Stimulated activated CD8-positive, alpha-beta memory T cell treated with anti-CD3 and anti-CD28 coated beads, Interleukin-4, amount 100 ng/mL, for 4 hours (primary cell): ENCODE results near the gene CD1B.
"Not testable (repeated sequence)": the region's sequence is repeated elsewhere in the genome, so short reads cannot be mapped to it uniquely, and the experiment has no call there.

Experiments used
- DNase-seq, 2 donors: peaks; one replicate each; pipeline ENCODE4 v3.0.0-alpha.2; 2020; ENCODE audit warnings: low read depth in 2 of 2, low spot score in 1 of 2

Gene CD1B

DNA sequence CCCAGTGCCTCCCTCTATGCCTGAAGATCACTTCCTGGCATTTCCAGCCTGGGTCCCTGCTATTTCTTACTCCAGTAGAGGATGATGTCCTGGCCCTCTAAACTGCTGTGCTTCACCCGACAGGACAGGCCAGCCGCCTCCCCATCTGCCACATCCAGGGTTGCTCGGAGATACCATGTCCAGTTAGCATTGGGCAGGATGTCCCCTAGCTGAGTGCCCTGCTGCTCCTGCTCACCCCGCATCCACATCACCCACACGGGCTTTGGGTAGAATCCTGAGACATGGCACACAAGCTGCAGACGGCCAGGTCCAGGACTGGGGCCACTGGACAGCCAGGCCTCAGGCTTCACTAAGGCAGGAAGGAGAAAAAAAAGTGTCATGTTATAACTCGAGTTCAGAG lies 2.0 kb downstream of the CD1B start:
- no peak for DNase-seq

DNA sequence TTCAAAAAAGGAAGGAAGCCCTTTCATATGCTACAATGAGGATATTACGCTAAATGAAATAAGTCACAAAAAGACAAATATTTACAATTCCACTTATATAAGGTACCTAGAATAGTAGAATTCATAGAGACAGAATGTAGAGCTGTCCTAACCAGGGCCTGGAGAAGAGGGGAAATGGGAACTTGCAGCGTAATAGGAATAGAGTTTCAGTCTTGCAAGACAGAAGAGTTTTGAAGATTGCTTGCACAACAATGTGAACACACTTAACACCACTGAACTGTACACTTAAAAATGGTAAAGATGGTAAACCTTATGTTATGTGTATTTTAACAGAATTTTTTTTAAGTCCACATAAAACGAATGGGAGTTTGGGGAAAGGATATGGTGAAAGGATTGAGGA lies 2.9 kb downstream of the CD1B start:
- DNase-seq, result no peak

DNA sequence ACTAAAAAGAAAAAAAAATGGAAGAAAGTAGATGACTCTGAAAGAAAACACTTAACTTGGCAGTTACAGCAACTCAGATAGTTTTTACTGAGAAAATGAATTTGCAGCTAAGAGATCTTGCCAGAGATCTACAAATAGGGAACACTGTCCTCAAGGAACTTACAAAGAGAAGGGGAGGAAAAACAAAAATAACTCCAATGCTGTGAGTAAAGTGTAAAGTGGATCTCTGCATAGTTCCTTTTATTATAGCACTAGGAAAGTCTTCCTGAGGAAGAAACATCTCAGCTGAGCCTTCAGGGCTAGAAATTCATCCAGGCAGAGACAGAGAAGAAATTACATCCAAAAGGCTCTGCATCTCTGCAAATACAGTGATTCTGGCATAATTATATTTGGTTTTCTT lies 3.9 kb downstream of the CD1B start:
- DNase-seq, result no peak

DNA sequence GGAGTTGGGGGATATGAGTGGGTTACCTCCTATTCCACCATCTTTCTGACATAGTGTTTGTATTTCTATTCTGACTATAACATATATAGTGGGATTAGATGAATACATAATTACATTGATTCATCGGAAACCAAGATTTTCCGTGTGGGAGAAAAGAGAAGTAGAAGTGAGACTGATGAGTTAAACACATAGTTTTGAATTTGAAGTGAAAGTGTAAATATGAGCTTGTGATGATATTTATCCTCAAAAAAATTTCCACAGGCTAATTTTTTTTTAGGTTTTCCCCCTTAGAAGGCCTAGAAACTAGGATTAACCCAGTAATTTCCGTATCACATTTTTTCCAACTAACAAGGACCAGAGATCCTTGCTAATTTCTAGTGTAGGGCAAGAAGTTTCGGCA lies 6.9 kb downstream of the CD1B start:
- DNase-seq, result no peak

DNA sequence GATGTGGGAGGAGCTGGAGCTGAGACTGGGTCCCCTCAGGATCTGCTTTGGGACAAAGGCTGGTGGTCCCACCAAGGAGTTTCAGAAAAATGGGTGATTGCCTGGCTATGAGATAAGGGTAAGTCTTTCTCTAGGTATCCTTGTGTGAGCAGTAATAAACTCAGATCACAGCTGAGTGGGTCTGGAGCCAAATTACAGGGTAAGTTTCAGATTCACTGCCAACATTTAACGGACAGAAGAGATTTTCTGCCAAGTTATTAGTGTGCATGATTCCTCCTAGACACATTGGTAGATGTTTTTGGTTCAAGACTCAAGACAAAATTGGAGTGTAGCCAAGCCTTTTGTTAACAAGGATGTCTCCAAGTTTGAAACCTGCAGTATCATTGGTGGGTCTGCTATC lies 7.5 kb downstream of the CD1B start:
- no peak for DNase-seq

DNA sequence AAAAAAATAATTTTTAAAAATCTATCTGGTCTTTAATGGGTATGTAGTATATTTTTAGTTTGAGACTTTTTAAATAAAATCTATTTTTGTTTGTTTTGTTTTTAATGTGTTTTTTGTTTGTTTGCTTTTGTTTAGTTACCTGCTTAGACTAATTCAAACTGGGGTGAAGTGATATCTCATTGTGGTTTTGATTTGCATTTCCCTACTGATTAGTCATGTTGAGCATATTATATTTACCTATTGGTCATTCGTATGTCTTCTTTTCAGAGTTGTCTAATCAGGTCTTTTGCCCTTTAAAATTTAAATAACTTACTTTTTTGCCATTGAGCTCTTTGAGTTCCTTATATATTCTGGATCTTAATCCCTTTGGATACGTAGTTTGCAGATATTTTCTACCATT lies 20.3 kb downstream of the CD1B start:
- DNase-seq, result no peak

DNA sequence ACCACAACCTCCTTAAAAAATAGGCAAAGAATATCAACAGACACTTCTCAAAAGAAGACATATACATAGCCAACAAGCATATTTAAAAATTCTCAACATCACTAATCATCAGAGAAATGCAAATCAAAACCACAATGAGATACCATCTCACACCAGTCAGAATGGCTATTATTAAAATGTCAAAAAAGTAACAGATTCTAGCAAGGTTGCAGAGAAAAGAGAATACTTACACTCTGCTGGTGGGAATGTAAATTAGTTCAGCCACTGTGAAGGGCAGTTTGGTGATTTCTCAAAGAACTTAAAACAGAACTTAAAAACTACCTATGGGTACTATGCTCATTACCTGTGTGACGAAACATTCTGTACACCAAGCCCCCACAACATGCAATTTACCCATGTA lies 20.7 kb downstream of the CD1B start:
- no peak for DNase-seq

DNA sequence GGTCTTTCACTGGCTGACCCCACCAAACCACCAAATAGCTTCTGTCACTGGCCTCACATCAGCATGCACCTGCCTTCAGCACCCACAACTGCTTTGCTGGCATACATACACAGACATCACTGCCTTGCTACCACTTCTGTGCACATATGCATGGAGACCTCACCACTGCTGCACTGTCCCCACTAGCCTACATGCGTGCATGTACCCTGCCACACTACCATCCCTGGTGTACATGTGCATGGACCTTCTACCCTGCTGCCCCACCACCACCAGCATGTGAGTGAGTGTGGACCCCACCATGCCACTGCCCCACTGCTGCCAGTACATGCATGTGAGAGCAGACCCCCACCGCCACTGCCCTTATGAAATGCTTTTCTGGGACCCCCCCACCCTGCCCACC lies 35.5 kb downstream of the CD1B start:
- no peak for DNase-seq

DNA sequence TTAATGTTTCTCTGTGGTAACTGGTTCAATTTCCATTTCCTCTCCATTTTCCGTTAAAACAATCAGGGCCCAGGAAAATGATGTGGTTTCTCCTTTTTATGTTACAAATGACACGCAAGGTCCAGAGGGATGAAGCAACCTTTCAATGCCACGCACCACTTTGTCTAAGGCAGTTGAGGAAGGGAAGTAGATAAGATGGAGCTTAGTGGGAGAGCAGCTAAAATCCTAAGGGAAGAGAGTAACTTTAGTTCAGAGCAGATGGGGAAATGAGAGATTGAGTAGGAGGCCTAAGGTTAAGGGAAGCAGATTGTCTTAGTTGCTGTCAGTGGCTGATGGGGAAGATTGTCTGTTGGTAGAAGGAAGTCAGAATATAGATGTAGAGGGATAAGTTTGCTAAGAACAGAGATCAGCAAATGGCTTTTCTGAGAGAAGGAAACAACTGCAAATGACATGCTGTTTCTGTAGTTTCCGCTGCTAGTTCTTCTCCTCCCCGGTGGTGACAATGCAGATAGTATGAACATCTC lies 40.9 kb downstream of the CD1B start:
- DNase-seq, result no peak

DNA sequence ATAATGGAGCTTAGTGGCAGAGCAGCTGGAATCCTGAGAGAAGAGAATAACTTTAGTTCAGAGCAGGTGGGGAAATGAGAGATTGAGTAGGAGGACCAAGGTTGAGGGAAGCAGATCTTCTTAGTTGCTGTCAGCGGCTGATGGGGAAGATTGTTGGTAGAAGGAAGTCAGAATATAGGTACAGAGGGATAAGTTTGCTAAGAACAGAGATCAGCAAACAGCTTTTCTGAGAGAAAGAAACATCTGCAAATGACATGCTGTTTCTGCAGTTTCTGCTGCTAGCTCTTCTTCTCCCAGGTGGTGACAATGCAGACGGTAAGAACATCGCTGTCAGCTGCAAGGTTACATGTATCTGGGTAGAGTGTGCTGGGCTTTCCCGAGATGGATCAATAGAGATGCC lies 41.5 kb downstream of the CD1B start, which contains the start of gene CD1C:
TSS of gene CD1C (plus strand) at position 113 of the 400 bp plus-strand sequence. CDS start at position 255, 142 bp downstream.
- DNase-seq, result no peak

DNA sequence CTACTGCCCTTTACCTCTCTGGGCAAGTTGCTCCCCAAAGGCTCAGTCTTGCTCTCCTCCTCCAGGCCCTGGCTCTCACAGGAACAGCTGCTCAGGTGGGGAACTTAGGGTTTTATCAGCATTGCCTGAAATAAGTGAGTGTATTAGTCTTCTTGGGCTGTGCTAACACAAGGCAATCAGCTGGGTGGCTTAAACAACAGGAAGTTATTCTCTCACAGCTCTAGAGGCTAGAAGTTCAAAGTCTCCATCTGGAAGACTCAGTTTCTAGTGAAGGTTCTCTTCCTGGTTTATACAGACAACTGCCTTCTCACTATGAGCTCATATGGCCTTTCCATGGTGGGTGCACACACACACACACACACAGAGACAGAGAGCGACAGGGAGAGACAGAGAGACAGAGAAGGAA lies 44.4 kb downstream of the CD1B start:
- DNase-seq, result no peak

DNA sequence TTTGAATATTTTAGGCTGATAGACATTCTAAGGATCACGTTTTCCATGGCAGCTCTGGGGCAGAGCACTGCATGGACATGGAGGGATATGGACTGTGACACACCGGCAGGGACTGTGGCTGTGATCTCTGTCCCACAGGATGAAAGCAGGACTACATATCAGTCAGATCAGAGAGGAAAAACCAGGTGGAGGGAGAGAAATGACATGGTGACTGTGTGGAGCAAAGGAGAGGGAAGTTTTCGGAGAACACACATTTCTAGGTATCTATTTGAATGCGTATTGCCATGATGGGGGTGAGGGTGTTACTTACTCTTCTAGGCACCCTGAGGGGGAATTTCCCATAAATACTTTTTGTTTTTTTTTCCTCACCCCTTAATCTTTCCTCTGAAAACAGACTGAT lies 44.8 kb downstream of the CD1B start:
- DNase-seq, result no peak

DNA sequence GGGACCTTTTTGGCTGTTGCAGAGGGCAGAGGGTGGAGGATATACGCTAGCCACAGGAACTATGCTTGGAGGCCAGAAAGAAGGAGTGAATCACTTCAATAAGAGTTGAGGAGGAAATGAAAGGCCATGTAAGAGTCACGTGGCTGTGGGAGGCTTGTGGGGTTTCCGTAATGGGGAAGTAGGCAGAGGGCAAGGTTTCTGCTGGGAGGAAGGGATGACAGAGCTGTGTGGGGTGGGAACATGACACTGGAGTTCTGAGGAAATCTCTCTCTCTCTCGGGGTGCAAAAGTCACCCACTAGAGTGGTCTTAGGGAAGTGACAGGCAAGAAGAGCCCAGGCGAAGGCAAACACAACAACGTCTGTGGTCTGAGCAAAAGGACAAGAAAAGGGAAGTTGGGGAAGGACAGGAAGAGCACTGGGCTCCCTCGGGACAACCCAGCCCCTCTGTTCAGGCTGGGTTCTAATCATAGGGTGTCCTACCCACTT lies 45.5 kb downstream of the CD1B start:
- peak in 1 of 2 donors; percentile 7 for DNase-seq

DNA sequence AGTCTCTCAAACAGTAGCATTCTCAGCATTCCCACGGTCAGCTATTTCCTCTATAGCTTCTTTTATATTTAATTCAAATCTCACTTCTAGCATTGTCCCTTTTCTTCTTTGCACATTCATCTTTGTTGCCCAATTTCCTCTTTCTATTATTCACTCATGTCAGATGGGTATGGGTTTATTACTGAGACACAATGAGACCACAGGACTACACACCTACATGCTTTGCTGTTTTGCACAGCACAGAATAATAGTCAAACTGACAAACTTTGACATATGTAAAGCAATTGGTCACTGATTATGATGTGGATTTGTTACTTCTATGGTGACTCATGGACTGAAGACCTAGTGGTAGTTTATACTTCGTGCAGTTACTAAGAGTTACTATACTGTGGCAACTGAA lies 47.4 kb downstream of the CD1B start:
- no peak for DNase-seq

DNA sequence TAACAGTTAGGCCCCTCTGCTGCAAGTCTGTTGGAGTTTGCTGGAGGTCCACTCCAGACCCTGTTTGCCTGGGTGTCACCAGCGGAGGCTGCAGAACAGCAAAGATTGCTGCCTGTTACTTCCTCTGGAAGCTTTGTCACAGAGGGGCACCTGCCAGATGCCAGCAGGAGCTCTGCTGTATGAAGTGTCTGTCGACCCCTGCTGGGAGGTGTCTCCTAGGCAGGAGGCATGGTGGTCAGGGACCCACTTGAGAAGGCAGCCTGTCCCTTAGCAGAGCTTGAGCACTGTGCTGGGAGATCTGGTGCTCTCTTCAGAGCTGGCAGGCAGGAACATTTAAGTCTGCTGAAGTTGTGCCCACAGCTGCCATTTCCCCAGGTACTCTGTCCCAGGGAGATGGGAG lies 48.9 kb downstream of the CD1B start:
- DNase-seq, result not testable (repeated sequence)
